GM12875 (cell line): Measurements from ENCODE around the gene STAT3.

Experiments
- H3K4me3 ChIP-seq: one replicate; pipeline ENCODE4 v1.5.1; 2011; ENCODE audit warnings: low read depth, low read length, control low read depth
- TF ChIP-seq, protein P1 (sequence below): IDR thresholded peaks from 2 replicates; pipeline ENCODE4 v1.5.1; 2011; ENCODE audit warnings: low read depth, mild to moderate bottlenecking, control low read depth, inconsistent platforms, low read length, moderate library complexity, borderline replicate concordance; ENCODE audit not compliant: insufficient read depth

STAT3 gene

DNA sequence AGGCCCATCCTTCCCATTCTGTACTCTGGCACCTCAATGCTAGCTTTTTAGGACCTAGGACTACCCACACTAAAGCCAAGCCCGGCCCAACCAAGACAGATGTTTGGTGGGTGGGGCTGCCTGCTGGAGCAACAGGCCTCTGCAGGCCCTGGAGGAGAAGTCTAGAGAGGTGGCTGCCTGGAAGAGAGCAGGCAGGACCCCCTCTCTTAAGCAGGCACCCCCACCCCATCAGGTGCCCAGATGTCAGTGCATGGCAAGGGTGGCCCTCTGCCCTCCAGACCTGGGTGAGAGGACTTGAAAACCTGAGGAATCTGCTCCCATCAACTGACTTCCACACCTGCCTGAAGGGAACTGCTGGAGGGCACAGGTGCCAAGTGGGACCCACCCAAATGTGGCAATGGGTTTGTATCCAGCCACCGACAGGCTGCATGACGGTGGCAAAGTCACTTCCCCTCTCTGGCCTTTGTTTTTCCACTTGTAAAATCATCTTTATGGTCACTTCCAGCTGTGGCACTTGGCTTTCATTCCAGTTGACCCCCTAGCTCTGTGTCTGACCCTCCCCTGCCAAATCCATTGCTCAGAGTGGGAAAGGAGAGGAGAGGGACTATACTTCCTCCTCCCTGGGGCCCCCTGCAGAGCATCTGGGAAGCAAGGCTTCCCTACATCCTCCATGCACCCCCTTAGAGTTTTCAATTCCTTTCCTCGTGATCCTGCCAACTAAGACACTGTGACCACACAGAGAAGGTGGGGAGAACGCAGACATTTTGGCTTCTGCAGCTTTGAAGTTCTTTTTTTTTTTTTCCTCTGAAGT, 101.6 kb downstream of the STAT3 start:
- H3K4me3 ChIP-seq = peak overlapping the region; percentile 79
- TF ChIP-seq, protein P1, sequence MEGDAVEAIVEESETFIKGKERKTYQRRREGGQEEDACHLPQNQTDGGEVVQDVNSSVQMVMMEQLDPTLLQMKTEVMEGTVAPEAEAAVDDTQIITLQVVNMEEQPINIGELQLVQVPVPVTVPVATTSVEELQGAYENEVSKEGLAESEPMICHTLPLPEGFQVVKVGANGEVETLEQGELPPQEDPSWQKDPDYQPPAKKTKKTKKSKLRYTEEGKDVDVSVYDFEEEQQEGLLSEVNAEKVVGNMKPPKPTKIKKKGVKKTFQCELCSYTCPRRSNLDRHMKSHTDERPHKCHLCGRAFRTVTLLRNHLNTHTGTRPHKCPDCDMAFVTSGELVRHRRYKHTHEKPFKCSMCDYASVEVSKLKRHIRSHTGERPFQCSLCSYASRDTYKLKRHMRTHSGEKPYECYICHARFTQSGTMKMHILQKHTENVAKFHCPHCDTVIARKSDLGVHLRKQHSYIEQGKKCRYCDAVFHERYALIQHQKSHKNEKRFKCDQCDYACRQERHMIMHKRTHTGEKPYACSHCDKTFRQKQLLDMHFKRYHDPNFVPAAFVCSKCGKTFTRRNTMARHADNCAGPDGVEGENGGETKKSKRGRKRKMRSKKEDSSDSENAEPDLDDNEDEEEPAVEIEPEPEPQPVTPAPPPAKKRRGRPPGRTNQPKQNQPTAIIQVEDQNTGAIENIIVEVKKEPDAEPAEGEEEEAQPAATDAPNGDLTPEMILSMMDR = no peak

DNA sequence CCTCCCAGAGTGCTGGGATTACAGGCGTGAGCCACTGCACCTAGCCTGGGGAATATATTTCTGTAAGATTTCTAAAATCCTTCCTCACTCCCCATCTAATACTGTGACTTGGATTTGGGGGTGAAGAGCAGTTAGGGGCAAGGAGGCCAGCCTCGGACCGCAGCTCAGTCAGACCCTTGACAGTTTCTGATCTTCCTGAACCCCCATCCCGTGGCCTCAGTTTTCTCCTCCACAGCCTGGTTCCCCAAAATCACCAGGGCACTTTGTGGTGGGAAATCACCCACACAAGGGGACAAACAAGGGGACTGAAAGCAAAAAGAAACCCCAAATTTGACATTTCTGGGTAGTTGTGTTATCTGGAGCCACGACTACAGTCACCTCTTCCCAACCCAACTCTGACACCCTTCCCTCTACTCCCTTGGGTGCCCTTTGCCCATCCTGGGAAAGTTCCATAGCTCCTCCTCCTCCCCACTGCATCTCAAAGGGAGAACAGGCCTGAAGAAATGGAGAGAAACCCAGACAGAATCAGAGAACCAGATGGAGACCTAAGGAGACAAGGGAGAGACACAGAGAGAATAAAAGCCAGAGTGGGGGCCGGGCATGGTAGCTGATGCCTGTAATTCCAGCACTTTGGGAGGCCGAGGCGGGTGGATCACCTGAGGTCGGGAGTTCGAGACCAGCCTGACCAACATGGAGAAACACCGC, 102.7 kb downstream of the STAT3 start:
- TF ChIP-seq, protein P1 = no peak

DNA sequence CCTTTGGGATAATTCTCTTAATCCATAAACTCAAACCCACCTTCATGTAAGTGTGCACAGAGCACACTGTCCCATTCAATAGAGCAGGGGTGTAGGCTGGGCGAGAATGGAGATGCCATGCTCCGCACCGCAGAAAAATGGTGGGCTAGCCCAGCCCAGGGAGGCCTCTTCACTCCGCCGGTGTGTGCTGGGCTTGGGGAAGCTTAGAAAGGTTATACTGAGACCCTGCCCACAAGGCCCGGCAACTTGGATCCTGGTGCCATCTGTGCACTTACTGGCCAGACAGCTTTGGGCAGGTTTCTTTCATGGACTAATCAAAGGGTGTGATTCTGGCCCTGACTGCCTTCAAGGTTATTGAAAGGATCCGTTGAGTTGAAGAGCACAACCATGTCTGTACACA, 103.7 kb downstream of the STAT3 start:
- TF ChIP-seq, protein P1 = no peak
- no peak overlapping the region for H3K4me3 ChIP-seq

More for the DNA sequence above, 102.7 kb downstream of the STAT3 start:
- no peak overlapping the region for H3K4me3 ChIP-seq

DNA sequence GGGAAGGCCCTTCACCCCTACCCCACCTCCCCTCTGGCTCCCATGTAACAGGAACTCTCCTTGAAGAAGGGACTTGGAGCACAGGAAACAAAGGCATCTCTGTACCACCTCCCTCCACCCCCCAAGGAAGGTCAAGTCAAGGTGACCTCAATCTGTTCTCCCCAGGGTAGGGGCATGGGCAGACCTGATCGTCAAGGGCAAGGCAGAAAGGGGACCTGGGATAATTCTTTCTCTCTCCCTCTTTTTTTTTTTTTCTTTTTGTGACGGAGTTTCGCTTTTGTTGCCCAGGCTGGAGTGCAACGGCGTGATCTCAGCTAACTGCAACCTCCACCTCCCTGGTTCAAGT, 104.2 kb downstream of the STAT3 start:
- TF ChIP-seq, protein P1 = no peak
- no peak overlapping the region for H3K4me3 ChIP-seq

DNA sequence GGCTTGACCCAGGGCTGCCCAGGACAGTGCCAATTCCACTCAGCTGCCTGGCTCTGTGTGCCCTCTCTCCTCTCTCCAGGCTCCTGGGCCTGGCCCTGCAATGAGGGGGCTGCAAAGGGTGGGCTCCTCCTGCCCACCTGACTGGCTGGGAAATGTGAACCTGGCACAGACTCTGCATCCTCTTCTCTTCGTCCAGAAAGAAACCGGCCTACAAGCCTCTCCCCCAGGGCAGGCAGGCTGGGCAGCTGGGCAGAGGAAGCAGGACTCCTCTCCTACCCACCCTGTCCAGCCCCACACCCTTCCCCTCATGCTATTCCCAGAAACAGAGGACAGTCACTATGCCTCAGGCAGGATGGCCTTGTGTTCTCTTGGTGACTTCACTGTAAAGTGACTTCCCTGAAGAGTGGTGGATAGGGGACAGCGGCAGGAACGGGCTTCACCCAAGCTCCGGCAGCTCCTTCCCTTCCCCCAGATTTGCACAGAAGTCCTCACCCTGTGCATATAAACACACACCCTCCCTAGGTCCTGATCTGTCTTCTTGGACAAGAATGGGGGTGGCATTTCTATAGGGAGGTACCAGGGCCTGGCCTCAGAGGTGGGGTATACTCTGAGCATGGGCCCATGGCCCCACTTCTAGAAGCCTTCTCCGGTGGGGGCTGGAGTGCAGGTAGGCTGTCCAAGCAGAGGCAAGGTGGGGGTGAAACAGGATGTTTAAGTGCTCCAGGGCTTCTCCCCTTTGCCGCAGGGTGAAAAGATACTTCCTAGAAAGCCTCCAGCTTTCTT, 104.8 kb downstream of the STAT3 start:
- TF ChIP-seq, protein P1 = no peak
- no peak overlapping the region for H3K4me3 ChIP-seq

DNA sequence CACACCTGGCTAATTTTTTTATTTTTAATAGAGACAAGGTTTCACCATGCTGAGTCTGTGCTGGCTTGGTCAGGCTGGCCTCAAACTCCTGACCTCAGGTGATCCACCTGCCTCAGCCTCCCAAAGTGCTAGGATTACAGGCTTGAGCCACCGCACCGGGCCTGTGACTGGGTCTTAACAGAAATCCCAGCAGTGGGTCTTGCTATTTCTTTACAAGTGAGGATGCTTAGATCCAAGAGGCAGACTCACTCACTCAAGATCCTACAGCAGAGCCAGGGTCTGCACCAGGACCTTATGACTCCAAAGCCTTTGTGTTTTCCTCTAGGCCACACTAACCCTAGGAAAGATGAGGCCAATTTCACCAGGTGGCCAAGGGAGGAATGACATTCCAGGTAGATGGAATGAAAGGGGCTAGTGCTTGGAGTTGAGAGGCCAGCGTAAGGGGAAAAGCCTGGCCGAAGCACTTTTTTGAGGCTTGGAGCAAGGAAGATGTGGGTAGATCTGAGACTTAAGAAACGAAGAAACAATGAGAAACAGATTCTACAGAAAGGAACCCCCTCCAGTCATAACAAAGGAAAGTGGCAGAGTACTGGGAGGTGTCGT, 105.7 kb downstream of the STAT3 start:
- TF ChIP-seq, protein P1 = no peak
- no peak overlapping the region for H3K4me3 ChIP-seq
